HG03280 (cell line): ENCODE results near the gene UVSSA.

Experiments
- ATAC-seq: cut with Tn5 transposase; IDR thresholded peaks from one replicate; pipeline ENCODE4 v1.9.1; 2021; ENCODE audit warnings: mild to moderate bottlenecking, moderate library complexity; ENCODE audit not compliant: unreplicated experiment

UVSSA gene, protein sequence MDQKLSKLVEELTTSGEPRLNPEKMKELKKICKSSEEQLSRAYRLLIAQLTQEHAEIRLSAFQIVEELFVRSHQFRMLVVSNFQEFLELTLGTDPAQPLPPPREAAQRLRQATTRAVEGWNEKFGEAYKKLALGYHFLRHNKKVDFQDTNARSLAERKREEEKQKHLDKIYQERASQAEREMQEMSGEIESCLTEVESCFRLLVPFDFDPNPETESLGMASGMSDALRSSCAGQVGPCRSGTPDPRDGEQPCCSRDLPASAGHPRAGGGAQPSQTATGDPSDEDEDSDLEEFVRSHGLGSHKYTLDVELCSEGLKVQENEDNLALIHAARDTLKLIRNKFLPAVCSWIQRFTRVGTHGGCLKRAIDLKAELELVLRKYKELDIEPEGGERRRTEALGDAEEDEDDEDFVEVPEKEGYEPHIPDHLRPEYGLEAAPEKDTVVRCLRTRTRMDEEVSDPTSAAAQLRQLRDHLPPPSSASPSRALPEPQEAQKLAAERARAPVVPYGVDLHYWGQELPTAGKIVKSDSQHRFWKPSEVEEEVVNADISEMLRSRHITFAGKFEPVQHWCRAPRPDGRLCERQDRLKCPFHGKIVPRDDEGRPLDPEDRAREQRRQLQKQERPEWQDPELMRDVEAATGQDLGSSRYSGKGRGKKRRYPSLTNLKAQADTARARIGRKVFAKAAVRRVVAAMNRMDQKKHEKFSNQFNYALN

DNA sequence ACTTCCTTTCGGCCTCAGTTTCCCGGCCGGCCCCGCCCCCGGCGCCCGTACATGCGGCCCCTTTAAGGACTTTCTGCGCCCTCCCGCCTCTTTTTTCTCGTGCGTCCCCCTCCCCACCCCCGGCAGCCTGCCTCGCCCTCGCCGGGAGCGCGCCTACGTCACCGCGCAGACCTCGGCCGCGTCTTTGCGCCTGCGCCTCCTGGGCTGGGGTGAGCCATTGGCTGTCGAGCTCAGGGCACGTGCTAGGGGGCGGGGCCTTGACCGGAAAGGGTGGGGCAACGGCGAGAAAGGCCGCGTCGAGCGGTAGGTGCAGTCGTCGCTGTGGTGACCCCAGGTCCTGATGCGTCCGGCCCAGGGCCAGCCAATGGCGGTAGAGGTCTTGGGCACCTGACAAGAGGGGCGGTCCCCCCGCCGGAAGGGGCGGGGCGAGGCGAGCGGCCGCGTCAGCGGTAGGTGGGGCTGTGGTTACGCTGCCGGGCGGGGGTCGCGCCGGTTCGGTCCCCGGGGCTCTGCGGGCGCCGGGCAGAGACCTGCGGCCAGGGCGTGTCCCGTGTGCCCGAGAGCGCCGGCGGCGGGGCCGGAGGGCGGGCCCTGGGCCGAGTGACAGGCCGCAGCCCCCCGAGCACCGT, at the start of gene UVSSA:
Gene UVSSA (plus strand): TSS at position 428 of the 629 bp plus-strand sequence. CDS start 884 bp downstream, outside the sequence.
- peak; percentile 91 for ATAC-seq

DNA sequence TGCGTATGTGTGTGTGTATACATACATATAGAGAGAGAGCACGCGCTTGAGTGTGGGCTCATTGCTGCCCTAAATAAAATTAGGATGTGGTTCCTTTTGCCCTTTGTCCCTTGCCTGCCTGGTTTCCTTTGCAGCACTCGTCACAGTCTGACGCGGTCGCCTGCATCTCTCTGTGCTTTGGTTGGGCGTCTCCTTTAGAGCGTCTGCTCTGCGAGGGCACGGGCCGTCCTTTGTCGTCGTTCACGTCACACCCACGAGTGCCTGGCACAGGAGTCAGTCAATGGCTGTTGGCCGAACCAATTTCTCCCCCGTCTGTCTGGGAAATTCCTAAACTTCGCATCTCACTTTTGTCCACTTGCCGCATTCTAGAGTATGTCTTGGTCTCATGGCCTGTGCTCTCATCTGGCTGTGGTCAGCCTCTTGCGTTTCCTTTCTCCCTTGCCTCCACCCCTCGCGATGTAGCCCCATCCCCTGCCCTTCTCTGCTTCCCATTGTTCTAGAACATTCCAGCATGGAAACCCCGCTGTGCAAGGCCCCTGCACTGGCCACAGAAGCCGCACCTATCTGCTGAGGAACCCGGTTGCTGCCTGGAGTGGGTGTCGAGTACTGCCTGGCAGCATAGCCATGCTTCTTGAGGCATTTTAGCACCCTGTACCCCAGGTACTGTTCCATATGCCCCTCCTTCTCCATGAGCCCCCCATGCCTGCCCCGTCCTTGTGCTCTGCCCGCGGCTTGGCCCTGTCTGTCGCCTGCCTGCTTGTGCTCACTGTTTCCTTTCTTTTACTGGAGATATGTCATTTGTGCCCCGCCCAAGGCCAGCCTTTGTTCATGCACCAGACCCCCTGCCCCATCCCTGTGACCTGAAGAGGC, 49.3 kb upstream of the UVSSA start:
- ATAC-seq, result no peak

DNA sequence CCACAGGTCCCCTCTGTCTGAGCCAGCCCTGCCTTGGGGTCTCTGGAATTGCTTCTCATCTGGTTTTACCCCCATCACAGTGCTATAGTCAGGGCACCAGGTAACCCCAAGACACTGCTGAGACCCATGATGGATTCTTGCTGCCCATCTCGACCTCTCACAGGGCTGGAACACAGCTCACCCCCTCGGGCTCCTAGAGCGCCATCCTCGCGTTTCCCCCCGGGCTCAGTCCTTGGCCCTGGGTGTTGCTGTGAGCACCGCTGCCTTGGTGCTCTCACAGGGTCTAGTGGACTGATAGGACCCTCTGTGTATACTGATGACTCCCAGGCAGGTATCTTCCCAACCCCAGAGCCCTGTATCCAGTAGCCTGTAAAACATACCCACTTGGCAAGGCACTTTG, 48.5 kb upstream of the UVSSA start:
- no peak for ATAC-seq

DNA sequence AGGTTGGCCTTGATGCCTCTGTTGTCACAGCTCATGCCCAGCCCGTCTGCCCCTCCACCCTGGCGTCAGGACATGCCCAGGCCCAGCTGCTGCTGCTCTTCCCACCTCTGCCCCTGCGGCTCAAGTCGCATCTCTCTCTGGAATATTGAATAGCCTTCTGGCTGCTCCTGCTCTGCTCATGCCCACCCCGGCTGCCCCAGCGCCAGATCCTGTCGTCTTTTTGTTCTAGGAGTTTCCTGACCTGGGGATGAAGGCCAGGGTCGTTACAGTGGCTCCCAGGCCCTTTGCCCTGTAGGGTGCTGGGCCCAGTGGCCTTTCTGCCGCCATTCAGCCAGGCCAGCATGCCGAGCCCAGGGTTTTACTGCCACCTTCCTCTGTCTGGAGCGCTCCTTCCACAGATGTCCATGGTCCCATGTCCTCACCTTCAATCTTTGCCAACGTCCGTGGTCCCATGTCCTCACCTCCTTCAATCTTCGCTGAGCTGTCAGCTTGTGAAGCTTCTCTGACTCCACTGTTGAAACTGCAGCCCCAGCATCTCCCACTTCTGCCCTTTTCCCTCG, 47.6 kb upstream of the UVSSA start:
- ATAC-seq, result no peak

DNA sequence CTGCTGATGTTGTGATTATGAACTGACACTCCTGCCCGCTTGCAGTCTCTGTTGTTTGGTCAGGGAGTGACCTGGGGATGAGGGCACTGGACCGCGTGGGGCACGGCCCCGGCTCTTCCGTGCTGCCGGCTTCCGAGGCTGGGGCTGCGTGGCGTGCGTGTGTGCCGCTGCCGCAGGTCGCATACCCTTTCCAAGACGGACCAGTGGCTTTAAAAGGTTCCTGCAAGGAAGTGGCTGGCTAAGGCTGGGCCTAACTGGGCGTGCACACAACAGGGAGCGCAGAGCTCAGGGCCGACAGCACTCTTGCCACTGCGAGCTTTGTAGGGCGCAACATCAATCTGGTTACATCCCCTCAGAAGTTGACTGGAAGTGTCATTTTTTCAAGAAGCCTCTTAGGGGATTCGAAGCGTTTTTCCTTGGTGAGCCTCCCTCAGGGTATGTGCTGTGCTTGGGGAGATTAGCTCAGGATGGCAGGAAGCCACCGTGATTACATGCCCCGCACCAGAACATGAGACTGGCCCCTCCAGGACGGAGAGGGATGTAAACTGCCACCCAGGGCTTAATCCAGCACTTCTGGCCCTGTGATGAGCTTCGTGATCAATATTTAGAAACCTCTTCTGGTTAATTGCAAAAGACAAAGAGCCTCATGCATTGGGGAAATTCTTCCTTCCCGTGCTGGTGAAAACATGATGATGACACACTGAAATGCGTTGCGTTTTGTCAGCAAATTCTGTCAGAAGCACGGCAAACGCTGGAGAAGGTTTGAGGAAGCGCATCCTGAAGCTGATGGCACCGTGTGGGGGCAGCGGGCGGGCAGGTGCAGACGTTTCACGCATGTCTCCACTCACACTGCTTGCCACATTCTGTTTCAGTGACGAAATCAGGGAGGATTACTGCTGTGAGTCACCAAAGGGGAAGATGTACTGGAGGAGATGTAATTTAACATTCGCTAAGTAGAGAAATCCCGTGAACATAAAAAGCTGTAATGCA, 46.2 kb upstream of the UVSSA start:
- ATAC-seq, result no peak

DNA sequence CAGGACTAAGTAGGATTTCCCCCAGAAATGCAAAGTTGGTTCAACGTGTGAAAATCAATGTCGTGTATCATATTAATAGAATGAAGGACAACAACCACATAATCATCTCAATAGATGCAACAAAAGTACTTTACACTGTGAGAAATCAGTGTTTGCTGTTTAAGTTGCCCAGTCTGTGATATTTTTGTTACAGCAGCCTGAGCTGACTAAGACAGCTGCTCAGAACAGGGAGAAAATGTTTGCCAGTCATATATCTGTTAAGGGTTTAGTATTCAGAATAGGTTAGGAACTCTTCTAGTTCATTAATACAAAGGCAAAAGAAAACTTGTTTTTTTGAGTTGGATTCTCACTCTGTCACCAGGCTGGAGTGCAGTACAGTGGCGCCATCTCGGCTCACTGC, 44.8 kb upstream of the UVSSA start:
- no peak for ATAC-seq

DNA sequence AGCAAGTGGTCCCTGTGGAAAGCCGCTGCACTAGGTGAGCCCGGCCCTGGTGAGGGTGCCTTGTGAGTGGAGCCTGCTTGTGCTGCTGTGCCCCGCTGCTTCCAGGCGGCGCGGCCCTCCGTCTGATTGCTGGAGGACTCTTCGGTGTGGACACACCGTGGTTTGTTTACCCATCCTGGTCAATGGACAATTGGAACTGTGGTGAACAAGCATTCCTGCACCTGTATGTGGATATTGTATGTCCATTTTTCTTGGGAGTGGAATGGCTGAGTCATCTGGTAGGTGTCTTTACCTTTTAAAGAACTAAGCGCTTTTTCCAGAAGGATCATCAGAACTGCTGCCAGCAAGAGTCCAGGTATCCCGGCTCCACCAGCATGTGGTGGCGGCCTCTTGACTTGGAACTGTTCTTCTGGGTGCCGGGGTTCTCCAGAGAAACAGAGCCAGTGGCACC, 41.7 kb upstream of the UVSSA start:
- no peak for ATAC-seq

DNA sequence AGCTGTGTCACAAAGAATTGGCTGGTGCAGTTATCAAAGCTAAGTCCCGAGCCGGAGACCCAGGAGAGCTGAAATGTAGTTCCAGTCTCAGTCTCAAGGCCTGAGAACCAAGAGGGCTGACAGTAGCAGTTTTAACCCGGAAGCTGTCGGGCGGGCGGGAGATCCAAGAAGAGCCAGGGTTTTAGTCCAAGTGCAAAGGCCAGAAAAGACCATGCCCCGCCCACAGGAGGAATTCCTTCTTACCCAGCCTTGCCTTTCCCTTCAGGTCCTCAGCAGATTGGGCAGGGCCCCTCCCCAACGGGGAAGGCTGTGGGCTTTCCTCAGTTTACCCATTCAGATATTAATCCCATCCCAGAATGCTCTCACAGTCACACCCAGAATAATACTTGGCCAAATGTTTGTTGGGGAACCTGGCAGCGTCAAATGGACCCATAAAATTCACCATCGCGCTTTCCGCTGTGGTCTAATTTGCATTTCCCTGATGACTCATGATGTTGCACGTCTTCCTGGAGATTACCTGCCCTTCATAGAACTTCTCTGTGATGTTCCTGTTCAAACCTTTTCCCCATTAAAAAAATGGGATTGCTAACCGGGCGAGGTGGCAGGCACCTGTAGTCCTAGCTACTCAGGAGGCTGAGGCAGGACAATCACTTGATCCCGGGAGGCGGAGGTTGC, 41.1 kb upstream of the UVSSA start:
- no peak for ATAC-seq

DNA sequence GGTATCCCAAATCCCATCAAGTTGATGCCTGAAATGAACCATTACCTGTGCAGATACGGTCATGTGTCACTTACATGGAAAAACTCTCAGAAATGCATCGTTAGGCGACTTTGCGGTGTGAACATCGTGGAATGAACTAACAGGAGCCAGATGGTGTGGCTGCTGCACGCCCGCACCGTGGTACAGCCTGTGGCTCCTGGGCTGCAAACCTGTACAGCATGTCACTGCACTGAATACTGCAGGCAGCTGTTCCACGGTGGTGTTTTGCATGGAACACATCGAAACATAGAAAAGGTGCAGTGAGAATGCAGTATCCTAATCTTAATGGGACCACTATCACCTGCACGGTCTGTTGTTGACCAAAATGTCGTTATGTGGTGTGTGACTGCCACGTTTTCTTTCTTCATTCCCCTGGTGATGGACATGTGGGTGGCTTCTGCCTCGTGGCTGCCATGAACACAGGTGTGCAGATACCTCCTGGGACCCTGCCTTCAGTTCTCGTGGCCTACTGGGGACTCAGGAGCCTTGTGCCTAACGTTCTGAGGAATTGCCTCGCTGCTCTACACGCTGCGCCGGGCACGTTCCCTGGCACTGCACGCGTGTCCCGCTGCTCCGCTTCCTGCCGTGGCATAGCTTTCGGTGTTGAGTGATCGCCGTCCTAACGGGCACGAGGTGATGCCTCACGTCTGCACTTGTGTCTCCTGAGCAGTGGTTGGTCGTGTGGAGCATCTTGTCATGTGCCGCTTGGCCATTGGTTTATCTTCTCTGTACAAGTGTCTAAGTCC, 38.9 kb upstream of the UVSSA start:
- no peak for ATAC-seq

DNA sequence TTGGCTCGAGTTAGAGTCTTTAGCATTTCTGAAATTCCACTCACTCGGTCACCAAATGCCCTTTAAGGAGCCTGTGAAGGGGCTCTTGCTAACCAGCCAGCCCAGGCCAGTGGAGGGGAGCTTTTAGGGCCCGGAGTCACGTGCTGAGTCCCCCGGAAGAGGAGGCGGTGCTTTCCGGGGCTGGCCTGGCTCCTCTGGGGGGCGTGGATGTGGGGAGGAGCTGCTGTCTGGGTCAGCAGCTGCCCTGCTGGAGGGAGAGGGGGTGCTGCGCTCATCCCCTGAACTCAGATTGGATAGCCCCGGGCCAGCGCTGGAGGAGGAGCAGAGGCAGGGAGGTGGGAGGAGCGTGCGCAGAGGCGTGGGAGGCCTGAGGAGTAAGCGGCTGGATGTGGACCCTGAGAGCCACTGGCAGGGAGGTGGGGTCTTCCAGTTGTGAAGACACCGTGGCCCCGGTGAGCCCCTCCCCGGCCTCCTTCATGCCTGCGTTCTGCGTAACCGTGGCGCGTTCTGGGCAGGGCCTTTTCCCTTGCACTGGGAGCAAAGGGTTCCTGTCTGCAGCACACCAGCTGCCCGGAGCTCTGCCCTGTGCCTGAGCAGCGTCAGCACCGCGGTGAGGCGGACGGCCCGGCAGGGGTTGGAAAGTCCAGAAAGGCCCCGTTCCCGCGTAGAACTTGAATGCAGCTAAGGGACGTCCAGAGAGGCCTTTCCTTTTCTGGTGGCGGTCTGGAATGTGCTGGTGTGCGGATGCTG, 37.6 kb upstream of the UVSSA start:
- ATAC-seq, result no peak

DNA sequence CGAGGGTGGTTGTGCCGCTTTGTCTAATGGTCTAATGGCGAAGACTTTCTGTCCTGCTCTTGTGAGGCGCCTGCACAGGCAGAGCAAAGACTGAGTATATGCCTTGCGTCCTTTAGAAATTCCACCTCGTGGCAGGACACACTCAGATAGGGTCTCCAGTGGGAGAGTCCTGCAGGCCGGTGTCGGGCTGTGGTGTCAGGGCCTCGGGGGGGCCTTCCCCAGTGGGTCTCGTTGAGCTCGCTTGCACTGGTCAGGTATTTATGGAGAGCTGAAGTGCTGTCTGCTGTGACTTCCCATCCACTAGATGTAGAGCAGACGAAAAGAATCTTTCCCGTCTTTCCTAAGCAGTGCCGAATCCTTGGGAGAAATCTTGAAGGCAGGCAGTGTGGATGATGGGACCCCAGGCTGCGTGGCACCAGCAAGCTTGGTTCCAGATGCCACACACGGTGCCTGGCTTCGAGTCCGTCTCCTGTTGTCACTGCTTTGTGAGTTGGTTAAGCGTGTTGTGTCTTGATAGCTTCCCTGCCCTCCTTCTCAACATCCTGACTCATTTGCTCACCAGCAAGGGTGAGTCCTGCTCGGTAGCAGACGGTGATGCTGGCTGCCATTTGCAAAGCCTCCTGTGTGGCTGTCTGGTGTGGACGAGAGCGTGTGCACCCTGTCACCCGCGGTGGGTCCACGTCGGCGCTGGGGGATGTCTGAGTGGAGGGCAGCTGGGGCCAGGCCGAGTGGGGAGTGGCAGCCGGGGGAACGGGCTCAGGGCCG, 36.8 kb upstream of the UVSSA start:
- ATAC-seq, result no peak

DNA sequence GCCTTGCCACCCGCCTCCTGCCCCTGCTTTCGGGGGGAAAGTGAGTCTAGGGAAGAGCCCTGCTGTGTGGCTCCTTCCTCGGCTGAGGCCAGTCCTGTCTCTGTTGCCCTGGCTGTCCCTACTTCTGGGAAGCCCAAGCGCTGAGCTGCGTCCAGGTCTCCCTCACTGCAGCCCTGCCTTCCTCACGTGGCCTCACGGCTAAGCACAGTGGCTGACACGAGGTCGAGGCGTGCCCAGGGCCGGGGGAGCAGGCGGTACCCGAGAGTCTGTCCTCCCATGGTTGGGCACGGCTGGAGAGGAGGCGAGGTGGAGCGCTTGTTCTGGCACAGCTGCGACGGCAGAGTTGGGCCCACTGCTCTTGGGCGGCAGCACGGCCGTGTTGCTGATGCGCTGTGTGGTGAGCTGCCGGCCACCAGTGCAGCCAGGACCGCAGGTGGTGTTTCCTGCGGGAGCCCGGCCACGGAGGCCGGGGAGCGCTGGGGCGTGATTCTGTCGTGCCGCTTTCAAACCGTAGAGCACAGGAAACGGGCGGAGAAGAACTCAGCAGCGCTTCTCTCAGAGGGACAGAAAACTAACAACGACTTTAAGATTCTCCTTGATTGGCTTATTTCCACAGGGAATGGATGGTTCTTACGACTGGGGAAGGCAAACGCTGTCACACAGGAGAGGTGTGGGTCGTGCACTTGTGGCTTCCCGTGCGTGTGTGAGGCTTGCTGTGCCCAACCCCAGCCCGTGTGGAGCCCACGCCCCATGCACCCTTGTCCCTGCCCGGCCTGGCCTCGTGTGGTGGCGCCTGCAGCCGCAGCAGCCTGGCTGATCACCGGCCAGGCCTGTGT, 36.0 kb upstream of the UVSSA start:
- no peak for ATAC-seq

DNA sequence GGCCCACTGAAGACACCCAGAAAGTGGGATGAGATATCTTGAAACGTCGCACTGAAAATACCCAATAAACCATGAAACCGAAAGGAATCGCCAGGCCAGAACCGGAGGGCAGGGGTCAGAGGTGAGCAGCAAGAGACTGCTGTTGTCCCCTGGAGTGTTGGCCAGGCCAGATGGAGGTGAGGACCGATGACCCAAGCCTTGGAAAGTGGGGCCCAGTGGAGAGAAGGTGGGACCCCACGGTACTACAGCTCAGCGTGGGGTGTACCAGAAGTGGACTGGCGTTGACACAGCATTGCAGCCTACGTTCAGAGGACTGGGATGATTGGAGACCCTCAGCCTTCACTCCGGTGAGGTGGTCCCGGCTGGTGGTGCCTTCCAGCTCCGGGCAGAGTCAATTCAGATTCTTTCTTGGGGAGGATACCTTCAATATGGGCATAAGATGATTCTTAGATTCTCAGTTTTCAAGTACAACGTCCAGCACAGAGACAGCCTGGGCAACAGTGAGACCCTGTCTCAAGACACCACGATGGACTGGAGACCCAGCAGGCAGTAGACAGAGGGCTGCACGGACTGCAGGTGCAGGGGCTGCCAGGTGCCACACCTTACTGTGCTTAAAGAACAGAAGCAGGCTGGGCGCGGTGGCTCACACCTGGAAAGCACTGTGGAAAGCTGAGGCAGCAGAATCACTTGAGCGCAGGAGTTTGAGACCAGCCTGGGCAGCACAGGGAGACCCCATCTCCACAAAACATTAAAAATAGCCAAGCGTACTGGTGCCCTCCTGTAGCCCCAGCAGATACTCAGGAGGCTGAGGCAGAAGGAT, 34.0 kb upstream of the UVSSA start:
- no peak for ATAC-seq

DNA sequence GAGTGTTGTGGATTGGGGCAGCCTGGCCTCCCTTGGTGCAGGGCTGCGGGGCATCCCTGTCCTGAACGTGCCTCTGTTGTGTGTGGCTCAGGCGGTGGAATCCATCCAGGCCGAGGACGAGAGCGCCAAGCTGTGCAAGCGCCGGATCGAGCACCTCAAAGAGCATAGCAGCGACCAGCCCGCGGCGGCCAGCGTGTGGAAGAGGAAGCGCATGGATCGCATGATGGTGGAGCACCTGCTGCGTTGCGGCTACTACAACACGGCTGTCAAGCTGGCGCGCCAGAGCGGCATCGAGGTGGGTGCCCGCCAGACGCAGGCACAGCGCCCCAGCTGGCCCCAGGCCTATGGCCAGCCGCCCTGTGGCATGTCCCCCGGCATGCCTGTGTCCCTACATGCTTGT, 31.7 kb upstream of the UVSSA start:
- ATAC-seq, result no peak
